Right cardiac atrium (tissue), 5 donors: ENCODE results near the gene PRRT1B. TPM values are rescaled to one million over a fixed set of nuclear protein-coding genes. Genes with fewer than 3 reads are reported as not detected.

ENCODE experiments used
- ATAC-seq, 2 donors: fragments of 200-7000 bp; cut with Tn5 transposase; one replicate each; pipeline versions ENCODE4 v1.8.0 to v1.9.1; 2020; ENCODE audit warnings: moderate library complexity in 2 of 2, mild to moderate bottlenecking in 1 of 2
- DNase-seq, 3 donors: peaks; one replicate each; pipeline ENCODE4 v3.0.0-alpha.2; 2020
- H3K27ac ChIP-seq: one replicate; pipeline ENCODE4 v1.5.1; 2013; ENCODE audit warnings: mild to moderate bottlenecking, low read length, control low read depth, moderate library complexity
- H3K27me3 ChIP-seq: one replicate; pipeline ENCODE4 v1.6.1; 2013; ENCODE audit not compliant: control insufficient read depth, insufficient read depth
- H3K4me1 ChIP-seq: one replicate; pipeline ENCODE4 v1.6.1; 2013; ENCODE audit warnings: low read length; ENCODE audit not compliant: control insufficient read depth, insufficient read depth
- H3K4me3 ChIP-seq: one replicate; pipeline ENCODE4 v1.5.1; 2013; ENCODE audit warnings: low read length, control low read depth
- H3K9me3 ChIP-seq: one replicate; pipeline ENCODE4 v1.6.1; 2013; ENCODE audit warnings: low read length; ENCODE audit not compliant: control insufficient read depth
- WGBS: extraction: QIAGEN DNeasy Blood & Tissue Kit; methylation state at CpG from one replicate; pipeline ENCODE4 v1.1.7; 2013; 5-methylcytosine and 5-hydroxymethylcytosine counted together
- intact Hi-C, 4 donors: fragments of 100-400 bp; cut with DNase I; formaldehyde crosslinking; loops; one replicate each; pipeline versions ENCODE4 v1.11.0 to v1.14.0; 2022 to 2023
- polyA plus RNA-seq: library from polyadenylated mRNA; stranded (reverse); fragments of 200-250 nt; gene quantifications from one replicate; pipeline ENCODE4 v1.2.3, GENCODE V29; 2013
- total RNA-seq, 4 donors: library from RNA; stranded (reverse); fragmentation: NEBNext Ultra II Directional; extraction: Animal tissue kit (Norgen Biotek cat#: 25700); gene quantifications; one replicate each; pipeline ENCODE4 v1.2.1, GENCODE V29; 2021
- donor health status: healthy with polysubstance abuse.
- donor health status: DM: no; HTN: yes; CAD: no.
- donor health status: DM: no; HTN: no; CAD: no.
- donor health status: DM: no; HTN: yes; CAD: no; lungs with severe emphysema.
- donor health status: DM: yes; HTN: yes; CAD: no.

Gene PRRT1B
- total and polyA plus RNA-seq, 5 donors = not detected

GRCh38 chr9:131601683-131602181, 56.4 kb downstream of the PRRT1B start:
- Histone ChIP-seq H3K9me3 (no peaks in the 10 kb centered on the region), H3K27ac (no peak overlapping the region), H3K4me1 (peaks cover 3% of the 10 kb centered on the region), H3K4me3 (no peak overlapping the region), H3K27me3 (no peaks in the 10 kb centered on the region)
- WGBS = 89% methylated on average over 14 of the region's 14 CpGs
- ATAC-seq = no peak
- intact Hi-C loops = no loop called here
- DNase-seq = peak in 1 of 3 donors; percentile 9

- peaks cover 7% of the 10 kb centered on the region for H3K4me1 ChIP-seq
- ATAC-seq (no peak), DNase-seq (no peak)
- no peak overlapping the region for H3K4me3 ChIP-seq
- H3K9me3 ChIP-seq = no peaks in the 10 kb centered on the region
- no peaks in the 10 kb centered on the region for H3K27me3 ChIP-seq
- no peak overlapping the region for H3K27ac ChIP-seq
- 91% methylated on average over 9 of the region's 9 CpGs for WGBS
- intact Hi-C loops = no loop called here
These were observed 57.9 kb downstream of the PRRT1B start for GRCh38 chr9:131603199-131603598.

- no peak overlapping the region for H3K27ac ChIP-seq
- H3K27me3 ChIP-seq = no peaks in the 10 kb centered on the region
- ATAC-seq (no peak), DNase-seq (peak in 2 of 3 donors; percentile 48 to 54)
- no peaks in the 10 kb centered on the region for H3K9me3 ChIP-seq
- intact Hi-C loops = no loop called here
- no peak overlapping the region for H3K4me3 ChIP-seq
- peaks cover 10% of the 10 kb centered on the region for H3K4me1 ChIP-seq
- WGBS = 80% methylated on average over 16 of the region's 16 CpGs
These were observed 58.6 kb downstream of the PRRT1B start for GRCh38 chr9:131603711-131604439.

- no peaks in the 10 kb centered on the region for H3K27me3 ChIP-seq
- no peak overlapping the region for H3K4me3 ChIP-seq
- intact Hi-C loops = loop anchor here in 1 of 4 donors (5.0 kb wide), 1 partner anchor 131 kb away; no protein-coding TSS in a partner anchor
- H3K4me1 ChIP-seq = peaks cover 18% of the 10 kb centered on the region
- DNase-seq (peak in 1 of 3 donors; percentile 23), ATAC-seq (no peak)
- WGBS = 85% methylated on average over 9 of the region's 9 CpGs
- no peak overlapping the region for H3K27ac ChIP-seq
- no peaks in the 10 kb centered on the region for H3K9me3 ChIP-seq
These were observed 60.7 kb downstream of the PRRT1B start for GRCh38 chr9:131605770-131606590.

- H3K9me3 ChIP-seq = no peaks in the 10 kb centered on the region
- ATAC-seq (no peak), DNase-seq (peak in 1 of 3 donors; percentile 38)
- no peaks in the 10 kb centered on the region for H3K27me3 ChIP-seq
- intact Hi-C loops = loop anchor here in 1 of 4 donors (5.0 kb wide), 1 partner anchor 130 kb away; no protein-coding TSS in a partner anchor
- H3K27ac ChIP-seq = peak overlapping the region; percentile 96
- peaks cover 18% of the 10 kb centered on the region for H3K4me1 ChIP-seq
- WGBS = 88% methylated on average over 13 of the region's 13 CpGs
- H3K4me3 ChIP-seq = no peak overlapping the region
These were observed 61.7 kb downstream of the PRRT1B start for GRCh38 chr9:131606896-131607567.

- H3K27me3 ChIP-seq = no peaks in the 10 kb centered on the region
- WGBS = 77% methylated on average over 8 of the region's 8 CpGs
- peaks cover 22% of the 10 kb centered on the region for H3K4me1 ChIP-seq
- H3K4me3 ChIP-seq = no peak overlapping the region
- ATAC-seq (no peak), DNase-seq (peak in 1 of 3 donors; percentile 27)
- no peaks in the 10 kb centered on the region for H3K9me3 ChIP-seq
- peak overlapping the region; percentile 96 for H3K27ac ChIP-seq
- intact Hi-C loops = loop anchor here in 1 of 4 donors (5.0 kb wide), 1 partner anchor 130 kb away; no protein-coding TSS in a partner anchor
These were observed 62.3 kb downstream of the PRRT1B start for GRCh38 chr9:131607591-131607990.

- ATAC-seq = peak; percentile 74 to 76
- Histone ChIP-seq H3K9me3 (no peaks in the 10 kb centered on the region), H3K4me1 (peaks cover 24% of the 10 kb centered on the region), H3K27me3 (no peaks in the 10 kb centered on the region), H3K4me3 (no peak overlapping the region), H3K27ac (peak overlapping the region; percentile 96)
- WGBS = 23% methylated on average over 12 of the region's 12 CpGs
- peak; percentile 57 to 85 (median 81) for DNase-seq
- intact Hi-C loops = loop anchor here in 1 of 4 donors (5.0 kb wide), 1 partner anchor 129 kb away; no protein-coding TSS in a partner anchor
These were observed 63.2 kb downstream of the PRRT1B start for GRCh38 chr9:131608493-131609037.

Other genes starting within 250 kb of the PRRT1B start
- gene PRRC2B, start 151.4 kb upstream of the PRRT1B start, total RNA-seq = 100 to 1,000 TPM; 137 to 175 (median 149) TPM
- 78.1 TPM for gene PRRC2B, start 151.4 kb upstream of the PRRT1B start, polyA plus RNA-seq
- gene POMT1, start 42.6 kb upstream of the PRRT1B start, total RNA-seq = 10 to 100 TPM; 17.3 to 21.9 (median 20.4) TPM
- 18.4 TPM for gene POMT1, start 42.6 kb upstream of the PRRT1B start, polyA plus RNA-seq
- 10 to 100 TPM; 26.1 to 32.0 (median 27.9) TPM for gene UCK1, start 14.3 kb upstream of the PRRT1B start, total RNA-seq
- gene UCK1, start 14.3 kb upstream of the PRRT1B start, polyA plus RNA-seq = 31.5 TPM
- gene RAPGEF1, start 194.6 kb downstream of the PRRT1B start, total RNA-seq = 100 to 1,000 TPM in 1 of 4 donors, 10 to 100 TPM in 3; 82.3 to 100 (median 93.0) TPM
- 58.5 TPM for gene RAPGEF1, start 194.6 kb downstream of the PRRT1B start, polyA plus RNA-seq